SU-DHL-6 (cell line): Measurements from ENCODE around the gene CTU2.

ENCODE experiments used
- CTCF ChIP-seq: fragments of 200-600 bp; sonication (generic); IDR thresholded peaks from one replicate; pipeline ENCODE4 v1.5.1; 2017; ENCODE audit warnings: antibody characterized with exemption, mild to moderate bottlenecking, low read length, moderate library complexity; ENCODE audit not compliant: insufficient read depth, poor library complexity, severe bottlenecking
- EZH2phosphoT487 ChIP-seq: fragments of 200-600 bp; sonication (generic), shearing (Covaris generic); conservative IDR thresholded peaks from 2 replicates; pipeline ENCODE4 v1.6.1; 2018; ENCODE audit warnings: mild to moderate bottlenecking, antibody characterized with exemption, low read length, moderate library complexity, mixed read lengths

GRCh38 chr16:88678224-88678979 lies 27.9 kb upstream of the CTU2 start:
- TF ChIP-seq CTCF (no peak), EZH2phosphoT487 (no peak)
